Hepatocyte (in vitro differentiated cells): Measurements from ENCODE around the gene TAGLN3.

Source experiments
- CTCF ChIP-seq: fragments of 200-600 bp; sonication (generic); IDR thresholded peaks from 2 replicates; pipeline ENCODE4 v1.5.1; 2016; ENCODE audit warnings: antibody characterized with exemption, mild to moderate bottlenecking; ENCODE audit not compliant: poor library complexity
- EZH2 ChIP-seq: fragments of 200-600 bp; sonication (generic); IDR thresholded peaks from 2 replicates; pipeline ENCODE4 v1.6.1; 2016; ENCODE audit warnings: antibody characterized with exemption, mild to moderate bottlenecking, borderline replicate concordance

GRCh38 chr3:111961461-111962164 lies 37.1 kb upstream of the TAGLN3 start:
- TF ChIP-seq CTCF: no peak
- no peak for TF ChIP-seq EZH2
